Activated CD8-positive, alpha-beta T cell treated with anti-CD3 and anti-CD28 coated beads for 36 hours (primary cell): ENCODE data around the gene TMA7B. TPM values are rescaled to one million over a fixed set of nuclear protein-coding genes. Genes with fewer than 3 reads are reported as not detected.

ENCODE experiments used
- ATAC-seq: fragments of 200-7000 bp; cut with Tn5 transposase; one replicate; pipeline ENCODE4 v1.10.0; 2021; ENCODE audit warnings: mild to moderate bottlenecking, moderate library complexity
- CTCF ChIA-PET: fragments of 350-600 bp; sonication (Branson Sonifier 250); formaldehyde crosslinking; loops from one replicate; lab custom pipeline; 2021; ENCODE audit warnings: antibody characterized with exemption; lab: Charles Lee
- POLR2A ChIA-PET: fragments of 350-600 bp; sonication (Branson Sonifier 250); formaldehyde crosslinking; loops from one replicate; lab custom pipeline; 2021; ENCODE audit warnings: antibody characterized with exemption; lab: Charles Lee
- DNase-seq: peaks from one replicate; pipeline ENCODE4 v3.0.0-alpha.2; 2020
- H3K27ac Mint-ChIP-seq: one replicate; pipeline ENCODE4 v1.8.0; 2021; ENCODE audit warnings: mild to moderate bottlenecking, mixed read lengths
- H3K27me3 Mint-ChIP-seq: one replicate; pipeline ENCODE4 v1.8.0; 2021; ENCODE audit warnings: mixed read lengths
- H3K36me3 Mint-ChIP-seq: one replicate; pipeline ENCODE4 v1.8.0; 2021; ENCODE audit warnings: low read depth, mixed read lengths
- H3K4me1 Mint-ChIP-seq: one replicate; pipeline ENCODE4 v1.8.0; 2021; ENCODE audit warnings: low read depth, mixed read lengths
- H3K4me3 Mint-ChIP-seq: one replicate; pipeline ENCODE4 v1.8.0; 2021; ENCODE audit warnings: mild to moderate bottlenecking, moderate library complexity, mixed read lengths
- H3K9me3 Mint-ChIP-seq: one replicate; pipeline ENCODE4 v1.8.0; 2021; ENCODE audit warnings: mixed read lengths
- intact Hi-C: fragments of 100-400 bp; cut with micrococcal nuclease; formaldehyde crosslinking; loops from one replicate; pipeline ENCODE4 v1.10.0; 2022
- total RNA-seq, 2 experiments: library from RNA; stranded (reverse); gene quantifications; one replicate each; pipeline ENCODE4 v1.2.3, GENCODE V29; 2021
- TF ChIP-seq, protein P1 (sequence below): fragments of 200-600 bp; IDR thresholded peaks from one replicate; pipeline ENCODE4 v1.8.0; 2022; ENCODE audit warnings: antibody characterized with exemption, mild to moderate bottlenecking

Gene TMA7B
- total RNA-seq, 2 experiments from 2014 or later: 2.2 to 2.3 TPM

DNA sequence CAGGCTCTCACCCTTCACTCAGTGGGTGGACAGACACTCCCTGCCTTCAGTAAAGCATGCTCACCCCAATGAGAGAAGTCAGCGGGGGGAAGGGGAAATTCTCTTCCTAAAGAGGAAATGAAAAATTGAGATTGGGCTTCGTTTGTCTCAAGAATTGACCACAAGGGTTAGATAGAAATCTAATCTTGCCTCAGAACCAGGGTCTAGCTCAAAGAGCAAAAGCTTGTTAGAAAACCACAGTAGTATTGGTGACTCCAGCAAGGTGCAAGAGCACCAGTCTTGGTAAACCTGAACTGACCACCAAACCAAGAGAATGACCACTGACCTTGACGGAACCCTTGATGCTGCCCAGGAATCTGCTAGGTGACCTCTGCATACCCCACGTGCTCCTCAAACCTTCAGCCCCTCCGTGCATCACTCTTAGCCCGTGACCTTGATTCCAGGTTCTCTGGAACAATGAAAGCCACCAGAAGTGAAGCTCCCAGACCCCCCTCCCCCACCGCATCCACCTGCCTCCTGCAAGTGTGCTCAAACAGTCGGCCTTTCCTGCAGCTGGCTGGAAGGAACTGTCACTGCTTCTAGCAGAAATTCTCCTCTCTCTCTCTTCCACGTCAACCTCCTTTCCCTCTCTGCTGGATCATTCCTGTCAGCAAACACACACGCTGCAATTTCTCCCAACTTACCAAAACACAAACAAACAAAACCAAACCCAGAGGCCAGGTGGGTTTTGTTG is 3.1 kb upstream of the TMA7B start:
- intact Hi-C loops: no loop called here
- H3K36me3 Mint-ChIP-seq: peaks cover 85% of the 10 kb centered on the region

DNA sequence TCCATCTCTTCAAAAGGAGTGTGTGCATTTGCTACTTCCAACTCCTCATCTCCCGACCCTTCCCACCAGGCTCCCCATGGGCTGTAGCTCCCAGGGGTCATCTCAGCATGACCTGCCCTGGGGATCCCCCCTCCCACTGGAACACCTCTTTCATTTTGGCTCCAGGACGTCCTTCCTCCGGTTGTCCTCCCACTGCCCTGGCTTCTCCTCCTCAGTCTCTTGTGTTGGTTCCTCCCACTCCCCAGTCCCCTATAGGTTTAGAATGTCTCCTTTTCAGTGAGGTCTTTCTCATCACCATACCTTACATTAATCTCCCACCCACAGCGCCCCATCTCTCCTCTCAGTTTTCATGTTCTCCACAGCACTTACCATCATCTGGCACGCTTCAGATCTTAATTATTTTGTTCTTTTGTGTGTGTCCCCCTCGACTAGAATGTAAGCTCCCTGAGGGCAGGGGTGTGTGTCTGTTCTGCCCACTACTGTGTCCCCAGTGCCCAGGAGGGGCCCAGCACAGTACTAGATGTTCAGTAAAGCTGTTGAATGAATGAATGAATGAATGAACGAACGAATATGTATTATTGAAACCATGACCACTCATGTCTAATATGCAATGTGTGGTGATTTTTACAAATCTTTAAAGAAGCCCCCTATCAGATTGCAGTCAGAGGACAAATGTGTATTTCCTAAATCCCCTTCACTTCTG is 2.0 kb upstream of the TMA7B start:
- ATAC-seq (no peak), DNase-seq (no peak)
- ChIA-PET CTCF (interaction anchor here (1.0 to 2.6 kb wide), 2 partner anchors 9 to 15 kb away, joined by 3 to 8 read pairs; no protein-coding TSS in a partner anchor), POLR2A (interaction anchor here (0.7 to 4.0 kb wide), 5 partner anchors 11 to 390 kb away, joined by 3 to 17 read pairs (median 3); no protein-coding TSS in a partner anchor)
- H3K27me3 Mint-ChIP-seq: no peaks in the 10 kb centered on the region
- TF ChIP-seq, protein P1, sequence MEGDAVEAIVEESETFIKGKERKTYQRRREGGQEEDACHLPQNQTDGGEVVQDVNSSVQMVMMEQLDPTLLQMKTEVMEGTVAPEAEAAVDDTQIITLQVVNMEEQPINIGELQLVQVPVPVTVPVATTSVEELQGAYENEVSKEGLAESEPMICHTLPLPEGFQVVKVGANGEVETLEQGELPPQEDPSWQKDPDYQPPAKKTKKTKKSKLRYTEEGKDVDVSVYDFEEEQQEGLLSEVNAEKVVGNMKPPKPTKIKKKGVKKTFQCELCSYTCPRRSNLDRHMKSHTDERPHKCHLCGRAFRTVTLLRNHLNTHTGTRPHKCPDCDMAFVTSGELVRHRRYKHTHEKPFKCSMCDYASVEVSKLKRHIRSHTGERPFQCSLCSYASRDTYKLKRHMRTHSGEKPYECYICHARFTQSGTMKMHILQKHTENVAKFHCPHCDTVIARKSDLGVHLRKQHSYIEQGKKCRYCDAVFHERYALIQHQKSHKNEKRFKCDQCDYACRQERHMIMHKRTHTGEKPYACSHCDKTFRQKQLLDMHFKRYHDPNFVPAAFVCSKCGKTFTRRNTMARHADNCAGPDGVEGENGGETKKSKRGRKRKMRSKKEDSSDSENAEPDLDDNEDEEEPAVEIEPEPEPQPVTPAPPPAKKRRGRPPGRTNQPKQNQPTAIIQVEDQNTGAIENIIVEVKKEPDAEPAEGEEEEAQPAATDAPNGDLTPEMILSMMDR: no peak
- H3K36me3 Mint-ChIP-seq: peaks cover 84% of the 10 kb centered on the region
- peaks cover 7% of the 10 kb centered on the region for H3K9me3 Mint-ChIP-seq
- intact Hi-C loops: no loop called here
- H3K4me1 Mint-ChIP-seq: peaks cover 87% of the 10 kb centered on the region
- no peak overlapping the region for H3K4me3 Mint-ChIP-seq
- peak overlapping the region; percentile 53 for H3K27ac Mint-ChIP-seq

More for the DNA sequence above, 3.1 kb upstream of the TMA7B start:
- H3K4me1 Mint-ChIP-seq: peaks cover 88% of the 10 kb centered on the region
- H3K27ac Mint-ChIP-seq: peak overlapping the region; percentile 58
- H3K4me3 Mint-ChIP-seq: no peak overlapping the region
- ATAC-seq (no peak), DNase-seq (no peak)
- CTCF ChIA-PET: interaction anchor here (2.6 kb wide), 1 partner anchor 14 kb away, joined by 8 read pairs; no protein-coding TSS in a partner anchor
- H3K27me3 Mint-ChIP-seq: no peaks in the 10 kb centered on the region
- TF ChIP-seq, protein P1: no peak
- POLR2A ChIA-PET: interaction anchor here (0.8 to 1.6 kb wide), 6 partner anchors 11 to 48 kb away, joined by 3 to 7 read pairs (median 4); no protein-coding TSS in a partner anchor
- peaks cover 7% of the 10 kb centered on the region for H3K9me3 Mint-ChIP-seq

DNA sequence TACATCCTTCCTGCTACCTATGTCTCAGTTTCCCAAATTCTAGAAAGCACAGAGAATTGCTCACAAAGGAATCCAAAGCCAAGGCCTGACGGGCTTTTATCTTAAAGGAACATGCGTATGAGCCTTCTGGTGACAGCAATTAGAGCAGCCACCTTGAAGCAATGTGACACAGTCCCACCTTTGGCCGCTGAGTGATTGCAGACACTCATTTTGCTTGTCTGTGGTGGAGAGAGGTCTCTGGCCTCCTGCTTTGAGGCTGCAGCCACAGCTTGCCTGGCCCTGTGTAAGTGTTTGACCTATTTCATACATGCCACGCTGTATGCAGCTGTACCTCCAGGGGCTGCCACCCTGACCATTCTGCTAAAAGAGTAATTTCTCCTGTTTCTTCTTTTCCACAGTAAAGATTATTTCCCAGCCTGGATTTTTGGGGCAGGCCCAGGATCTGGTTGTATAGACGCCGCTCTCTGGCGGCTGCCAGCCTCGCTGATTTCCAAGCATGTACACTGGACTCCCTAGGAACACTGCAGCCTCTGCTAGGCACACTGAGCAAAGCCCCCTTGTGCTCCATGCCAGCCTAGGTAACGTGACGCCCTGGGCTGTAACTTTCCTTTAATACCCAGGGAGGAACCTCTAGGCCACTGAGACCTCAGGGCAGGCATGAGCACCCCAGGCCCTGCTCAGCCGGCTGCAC is 1.1 kb upstream of the TMA7B start:
- ATAC-seq: peak; percentile 8
- Mint-ChIP-seq H3K4me1 (peaks cover 83% of the 10 kb centered on the region), H3K36me3 (peaks cover 83% of the 10 kb centered on the region), H3K9me3 (peaks cover 7% of the 10 kb centered on the region), H3K27me3 (no peaks in the 10 kb centered on the region), H3K4me3 (no peak overlapping the region), H3K27ac (peak overlapping the region; percentile 53)
- TF ChIP-seq, protein P1: peak; percentile 12
- peak; percentile 58 for DNase-seq
- intact Hi-C loops: no loop called here
- ChIA-PET POLR2A (interaction anchor here (0.7 to 4.0 kb wide), 6 partner anchors 8 to 48 kb away, joined by 4 to 17 read pairs (median 5); no protein-coding TSS in a partner anchor), CTCF (interaction anchor here (1.4 to 1.6 kb wide), 4 partner anchors 9 to 16 kb away, joined by 3 to 4 read pairs (median 3); no protein-coding TSS in a partner anchor)

DNA sequence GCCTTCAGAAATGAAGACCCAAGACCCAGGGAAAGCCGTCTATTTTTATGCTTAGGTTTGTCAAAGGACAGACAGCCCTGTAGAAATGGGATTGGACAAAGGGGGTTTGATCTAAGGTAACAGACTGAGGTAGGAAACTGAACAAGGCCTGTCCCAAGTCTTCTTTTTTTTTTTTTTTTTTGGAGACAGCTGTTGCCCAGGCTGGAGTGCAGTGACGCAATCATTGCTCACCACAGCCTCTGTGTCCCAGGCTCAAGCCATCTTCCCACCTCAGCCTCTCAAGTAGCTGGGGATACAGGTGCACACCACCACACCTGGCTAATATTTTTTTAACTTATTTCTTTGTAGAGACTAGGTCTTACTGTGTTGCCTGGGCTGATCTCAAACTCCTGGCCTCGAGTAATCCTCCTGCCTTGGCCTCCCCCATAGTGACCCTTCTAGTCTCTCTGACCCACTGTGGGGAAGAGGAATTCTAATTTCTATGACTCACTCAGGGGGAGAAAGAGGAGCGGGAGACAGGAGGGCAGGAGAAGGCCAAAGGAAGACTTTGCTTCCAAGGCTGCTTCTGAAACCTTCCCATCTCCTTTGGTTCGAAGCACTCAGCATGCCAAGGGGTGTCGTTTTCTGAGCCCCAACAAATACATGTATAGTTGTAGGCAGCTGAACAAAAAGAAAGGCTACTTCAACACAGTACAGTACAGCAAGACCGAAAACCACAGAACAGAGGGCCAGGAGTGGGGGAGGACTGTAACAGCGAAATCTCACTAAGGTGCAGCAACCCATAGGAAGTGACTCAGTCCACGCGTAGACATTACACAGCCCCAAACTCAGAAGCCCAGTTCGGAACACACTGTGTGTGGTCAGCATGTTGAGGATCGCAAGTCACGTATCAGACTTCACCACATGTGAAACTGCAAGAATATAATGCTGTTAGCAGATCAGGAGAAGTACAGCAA is 872 bp downstream of the TMA7B start:
- peaks cover 74% of the 10 kb centered on the region for H3K4me1 Mint-ChIP-seq
- H3K4me3 Mint-ChIP-seq: peak overlapping the region; percentile 22
- CTCF ChIA-PET: interaction anchor here (1.0 to 2.1 kb wide), 3 partner anchors 28 to 63 kb away, joined by 3 to 9 read pairs (median 6); no protein-coding TSS in a partner anchor
- no peaks in the 10 kb centered on the region for H3K27me3 Mint-ChIP-seq
- intact Hi-C loops: loop anchor here (5.0 kb wide), 1 partner anchor 39 kb away; no protein-coding TSS in a partner anchor
- POLR2A ChIA-PET: interaction anchor here (0.6 to 4.0 kb wide), 16 partner anchors 8 to 63 kb away, joined by 3 to 17 read pairs (median 4); no protein-coding TSS in a partner anchor
- DNase-seq (peak; percentile 94), ATAC-seq (peak; percentile 95)
- H3K9me3 Mint-ChIP-seq: peaks cover 7% of the 10 kb centered on the region
- TF ChIP-seq, protein P1: no peak
- peak overlapping the region; percentile 80 for H3K27ac Mint-ChIP-seq
- H3K36me3 Mint-ChIP-seq: peaks cover 82% of the 10 kb centered on the region
